ENCODE results near the gene ARHGEF16.

DNA sequence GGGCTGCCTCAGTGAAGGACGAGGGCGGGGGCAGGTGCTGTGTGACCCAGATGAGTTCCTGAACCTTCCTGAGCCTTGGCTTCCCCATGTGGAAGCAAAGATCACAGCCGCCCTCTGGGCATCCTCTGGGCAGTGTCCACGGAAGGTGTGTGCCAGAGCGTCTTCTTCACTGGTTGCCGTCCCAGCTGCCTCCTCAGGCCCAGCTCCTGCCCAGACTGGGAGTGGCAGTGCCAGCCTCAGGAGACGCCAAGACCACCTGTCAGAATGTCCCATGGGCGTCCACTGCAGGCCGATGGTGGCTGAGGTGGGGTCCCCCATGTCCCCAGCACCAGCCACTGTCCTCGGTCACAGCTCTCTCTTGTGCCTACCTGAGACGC is 10.2 kb downstream of the ARHGEF16 start:
- TF ChIP-seq, protein P1, sequence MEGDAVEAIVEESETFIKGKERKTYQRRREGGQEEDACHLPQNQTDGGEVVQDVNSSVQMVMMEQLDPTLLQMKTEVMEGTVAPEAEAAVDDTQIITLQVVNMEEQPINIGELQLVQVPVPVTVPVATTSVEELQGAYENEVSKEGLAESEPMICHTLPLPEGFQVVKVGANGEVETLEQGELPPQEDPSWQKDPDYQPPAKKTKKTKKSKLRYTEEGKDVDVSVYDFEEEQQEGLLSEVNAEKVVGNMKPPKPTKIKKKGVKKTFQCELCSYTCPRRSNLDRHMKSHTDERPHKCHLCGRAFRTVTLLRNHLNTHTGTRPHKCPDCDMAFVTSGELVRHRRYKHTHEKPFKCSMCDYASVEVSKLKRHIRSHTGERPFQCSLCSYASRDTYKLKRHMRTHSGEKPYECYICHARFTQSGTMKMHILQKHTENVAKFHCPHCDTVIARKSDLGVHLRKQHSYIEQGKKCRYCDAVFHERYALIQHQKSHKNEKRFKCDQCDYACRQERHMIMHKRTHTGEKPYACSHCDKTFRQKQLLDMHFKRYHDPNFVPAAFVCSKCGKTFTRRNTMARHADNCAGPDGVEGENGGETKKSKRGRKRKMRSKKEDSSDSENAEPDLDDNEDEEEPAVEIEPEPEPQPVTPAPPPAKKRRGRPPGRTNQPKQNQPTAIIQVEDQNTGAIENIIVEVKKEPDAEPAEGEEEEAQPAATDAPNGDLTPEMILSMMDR (IDR thresholded peaks at IDR 0.05), result no peak
- no peak for TF ChIP-seq POLR2A (IDR thresholded peaks at IDR 0.05)

All from esophagus squamous epithelium (tissue), 4 donors.